ENCODE measurements around the gene TMEM115. TPM values are rescaled to one million over a fixed set of nuclear protein-coding genes. Genes with fewer than 3 reads are reported as not detected.

TMEM115 gene
- total and polyA plus RNA-seq, 2 donors (not counting 3 experiments of a cell fraction or from before 2014, with no cell fraction given), result 44.7 to 65.5 TPM

- H3K4me2 ChIP-seq (ENCODE audit: insufficient read depth, low read length), result no peak overlapping the region
- peaks cover 29% of the 10 kb centered on the region for H3K79me2 ChIP-seq (ENCODE audit: control insufficient read depth, insufficient read depth, low read length)
- H3K9ac ChIP-seq (replicated peaks; ENCODE audit: extremely low read depth, insufficient read depth, low read length), result no peak overlapping the region
- H3K27me3 ChIP-seq (ENCODE audit: control insufficient read depth in 2 of 2, insufficient read depth in 2 of 2, low read length in 2 of 2), result no peaks in the 10 kb centered on the region
- no TSS peak for BruUV-seq (replicated peaks)
- dilution Hi-C loops (cut with MboI; ENCODE audit: extremely low pct_ligation_motif_present, low sequenced_read_pairs), result no loop called here
- no peaks in the 10 kb centered on the region for H3K9me3 ChIP-seq (replicated peaks; ENCODE audit: control insufficient read depth, insufficient read depth, low read length)
- H2AFZ ChIP-seq (ENCODE audit: low read depth, low read length), result no peak overlapping the region
- FAIRE-seq (peak; percentile 47), DNase-seq (ENCODE audit: low read depth, low spot score) (no peak)
- H3K27ac ChIP-seq (ENCODE audit: insufficient read depth, low read depth, low read length), result no peak overlapping the region
- H3K4me3 ChIP-seq (replicated peaks in 1 of 3; ENCODE audit: insufficient read depth in 1 of 3, low read depth in 1 of 3, low read length in 3 of 3), result no peak overlapping the region
- TF ChIP-seq CTCF (IDR thresholded peaks at IDR 0.05; ENCODE audit: extremely low read depth in 1 of 2, insufficient read depth in 1 of 2, low read depth in 1 of 2, low read length in 2 of 2), result peak; percentile 6 to 24
- no peak for TF ChIP-seq MAX (IDR thresholded peaks at IDR 0.05; ENCODE audit: insufficient read depth, insufficient read length)
- TF ChIP-seq EZH2 (IDR thresholded peaks at IDR 0.05; ENCODE audit: borderline replicate concordance, low read depth, low read length, severe bottlenecking), result no peak
- TF ChIP-seq GATA2 (IDR thresholded peaks at IDR 0.05; ENCODE audit: insufficient read depth, insufficient read length, low read depth, low read length), result no peak
- no peak for TF ChIP-seq MYC (IDR thresholded peaks at IDR 0.05; ENCODE audit: low read depth, low read length)
- ChIA-PET POLR2A (interaction anchor here (0.7 kb wide), 1 partner anchor 134 kb away, joined by 6 read pairs; no protein-coding TSS in a partner anchor), CTCF (interaction anchor here (1.0 to 2.5 kb wide), 5 partner anchors 9 to 190 kb away, joined by 3 to 11 read pairs (median 4); partner anchors contain the start of genes RASSF1 and TUSC2)
- no peaks in the 10 kb centered on the region for H3K9me1 ChIP-seq (replicated peaks; ENCODE audit: control insufficient read depth, extremely low read depth, insufficient read depth, low read length)
- peaks cover 6% of the 10 kb centered on the region for H4K20me1 ChIP-seq (replicated peaks; ENCODE audit: control insufficient read depth, extremely low read depth, insufficient read depth, low read length)
- peaks cover 36% of the 10 kb centered on the region for H3K4me1 ChIP-seq (ENCODE audit: control insufficient read depth, extremely low read depth, insufficient read depth, low read length)
- H3K36me3 ChIP-seq (ENCODE audit: control insufficient read depth in 2 of 2, extremely low read depth in 1 of 2, insufficient read depth in 2 of 2, low read length in 2 of 2), result peaks cover 8 to 31% of the 10 kb centered on the region in 2 experiments
- intact Hi-C loops (cut with micrococcal nuclease), result no loop called here
Measured at GRCh38 chr3:50352781-50353180, 6.5 kb downstream of the TMEM115 start.
